Measurements from ENCODE around the gene MTAP. TPM values are rescaled to one million over a fixed set of nuclear protein-coding genes. Genes with fewer than 3 reads are reported as not detected.

MTAP gene
- polyA plus RNA-seq, 3 donors, result 7.4 to 11.3 (median 7.8) TPM

GRCh38 chr9:21872696-21873095 lies 70.3 kb downstream of the MTAP start:
- H4K20me1 ChIP-seq (ENCODE audit: insufficient read depth, low read length), result no peaks in the 10 kb centered on the region
- no peak overlapping the region for H3K4me3 ChIP-seq (replicated peaks in 1 of 3; ENCODE audit: low read depth in 2 of 3, low read length in 3 of 3)
- no peaks in the 10 kb centered on the region for H3K4me1 ChIP-seq (ENCODE audit: control insufficient read depth in 1 of 2, insufficient read depth in 2 of 2, low read length in 2 of 2)
- Mint-ChIP-seq H3K27me3 (ENCODE audit: low read depth in 3 of 3) (no peaks in the 10 kb centered on the region), H3K36me3 (peaks cover 21 to 31% of the 10 kb centered on the region in 2 donors), H3K27ac (no peak overlapping the region), H3K4me1 (no peaks in the 10 kb centered on the region), H3K4me3 (no peak overlapping the region), H3K9me3 (peaks cover 4 to 15% (median 9%) of the 10 kb centered on the region in 7 donors)
- H3K79me2 ChIP-seq (ENCODE audit: insufficient read depth, low read length), result no peaks in the 10 kb centered on the region
- no peak overlapping the region for H3K9ac ChIP-seq (ENCODE audit: insufficient read depth, low read length, poor library complexity, severe bottlenecking)
- H3K9me3 ChIP-seq (replicated peaks in 1 of 2; ENCODE audit: control insufficient read depth in 1 of 2, insufficient read depth in 1 of 2, low read length in 2 of 2), result no peaks in the 10 kb centered on the region
- no peak overlapping the region for H3K27ac ChIP-seq (ENCODE audit: low read depth in 1 of 2, low read length in 2 of 2)
- WGBS (ENCODE audit: insufficient coverage), result 100% methylated on average over 1 of the region's 1 CpG
- H3K4me2 ChIP-seq (replicated peaks; ENCODE audit: extremely low read depth, low read length, poor library complexity, severe bottlenecking), result no peak overlapping the region
- intact Hi-C loops (cut with micrococcal nuclease), result no loop called here
- no peaks in the 10 kb centered on the region for H3K27me3 ChIP-seq (ENCODE audit: control insufficient read depth in 2 of 2, insufficient read depth in 2 of 2, low read length in 2 of 2)
- TF ChIP-seq CTCF (IDR thresholded peaks at IDR 0.05), result no peak
- H3K36me3 ChIP-seq (replicated peaks in 1 of 2; ENCODE audit: control insufficient read depth in 1 of 2, insufficient read depth in 2 of 2, low read length in 2 of 2), result peaks cover 2 to 36% of the 10 kb centered on the region in 2 donors
- DNase-seq, result no peak
- H2AFZ ChIP-seq (ENCODE audit: insufficient read depth, low read depth, low read length, poor library complexity, severe bottlenecking), result no peak overlapping the region

GRCh38 chr9:21873540-21874221 lies 71.2 kb downstream of the MTAP start:
- no peak overlapping the region for H3K4me2 ChIP-seq (replicated peaks; ENCODE audit: extremely low read depth, low read length, poor library complexity, severe bottlenecking)
- H3K27ac Mint-ChIP-seq, result no peak overlapping the region
- no peaks in the 10 kb centered on the region for H3K27me3 ChIP-seq (ENCODE audit: control insufficient read depth in 2 of 2, insufficient read depth in 2 of 2, low read length in 2 of 2)
- peaks cover 2 to 26% of the 10 kb centered on the region in 2 donors for H3K36me3 ChIP-seq (replicated peaks in 1 of 2; ENCODE audit: control insufficient read depth in 1 of 2, insufficient read depth in 2 of 2, low read length in 2 of 2)
- no peaks in the 10 kb centered on the region for H3K9me3 ChIP-seq (replicated peaks in 1 of 2; ENCODE audit: control insufficient read depth in 1 of 2, insufficient read depth in 1 of 2, low read length in 2 of 2)
- H3K79me2 ChIP-seq (ENCODE audit: insufficient read depth, low read length), result no peaks in the 10 kb centered on the region
- intact Hi-C loops (cut with micrococcal nuclease), result no loop called here
- peaks cover 5 to 23% (median 16%) of the 10 kb centered on the region in 7 donors for H3K9me3 Mint-ChIP-seq
- no peak for DNase-seq
- no peaks in the 10 kb centered on the region for H3K4me1 ChIP-seq (ENCODE audit: control insufficient read depth in 1 of 2, insufficient read depth in 2 of 2, low read length in 2 of 2)
- WGBS (ENCODE audit: insufficient coverage), result no CpG with 5 or more reads among the region's 6 CpGs
- TF ChIP-seq CTCF (IDR thresholded peaks at IDR 0.05), result no peak
- H3K27ac ChIP-seq (ENCODE audit: low read depth in 1 of 2, low read length in 2 of 2), result no peak overlapping the region
- no peak overlapping the region for H3K4me3 ChIP-seq (replicated peaks in 1 of 3; ENCODE audit: low read depth in 2 of 3, low read length in 3 of 3)
- H3K9ac ChIP-seq (ENCODE audit: insufficient read depth, low read length, poor library complexity, severe bottlenecking), result no peak overlapping the region
- H3K4me1 Mint-ChIP-seq, result no peaks in the 10 kb centered on the region
- H4K20me1 ChIP-seq (ENCODE audit: insufficient read depth, low read length), result no peaks in the 10 kb centered on the region
- no peaks in the 10 kb centered on the region for H3K27me3 Mint-ChIP-seq (ENCODE audit: low read depth in 3 of 3)
- H3K4me3 Mint-ChIP-seq, result no peak overlapping the region
- H2AFZ ChIP-seq (ENCODE audit: insufficient read depth, low read depth, low read length, poor library complexity, severe bottlenecking), result no peak overlapping the region
- H3K36me3 Mint-ChIP-seq, result peaks cover 28 to 37% of the 10 kb centered on the region in 2 donors
